DOHH2 (cell line): ENCODE data around the gene CIAO1.

Source experiments
- H3F3A ChIP-seq: fragments of 200-600 bp; sonication (generic), shearing (Covaris generic); 2 replicates; pipeline ENCODE4 v1.6.0; 2016; ENCODE audit warnings: antibody characterized with exemption, mild to moderate bottlenecking; ENCODE audit not compliant: control insufficient read depth, insufficient read depth
- H3K27ac ChIP-seq: fragments of 200-600 bp; sonication (generic); 2 replicates; pipeline ENCODE4 v1.5.1; 2014; ENCODE audit warnings: low read depth, mild to moderate bottlenecking, low read length, moderate library complexity
- H3K27me3 ChIP-seq: fragments of 200-600 bp; sonication (generic); 2 replicates; pipeline ENCODE4 v1.6.1; 2014; ENCODE audit warnings: mild to moderate bottlenecking, low read length, mixed read lengths; ENCODE audit not compliant: control insufficient read depth
- H3K36me3 ChIP-seq: fragments of 200-600 bp; sonication (generic); 2 replicates; pipeline ENCODE4 v1.6.1; 2014; ENCODE audit warnings: mild to moderate bottlenecking, low read length, moderate library complexity, mixed read lengths; ENCODE audit not compliant: control insufficient read depth
- H3K4me1 ChIP-seq: fragments of 200-600 bp; sonication (generic); 2 replicates; pipeline ENCODE4 v1.6.1; 2014; ENCODE audit warnings: mild to moderate bottlenecking, low read length, mixed read lengths; ENCODE audit not compliant: control insufficient read depth
- H3K4me2 ChIP-seq: fragments of 200-600 bp; sonication (generic); 2 replicates; pipeline ENCODE4 v1.6.0; 2014; ENCODE audit warnings: mild to moderate bottlenecking, low read length, moderate library complexity
- H3K4me3 ChIP-seq: fragments of 200-600 bp; sonication (generic); 2 replicates; pipeline ENCODE4 v1.5.1; 2014; ENCODE audit warnings: mild to moderate bottlenecking, low read length, mixed read lengths
- H3K79me2 ChIP-seq: fragments of 200-600 bp; sonication (generic); 2 replicates; pipeline ENCODE4 v1.6.1; 2014; ENCODE audit warnings: mild to moderate bottlenecking, low read length, mixed read lengths; ENCODE audit not compliant: control insufficient read depth
- H3K9me2 ChIP-seq: fragments of 200-600 bp; sonication (generic); replicated peaks from 2 replicates; pipeline ENCODE4 v1.6.1; 2014; ENCODE audit warnings: mild to moderate bottlenecking, low read length, mixed read lengths; ENCODE audit not compliant: control insufficient read depth
- H3K9me3 ChIP-seq: fragments of 200-600 bp; sonication (generic); 2 replicates; pipeline ENCODE4 v1.6.1; 2014; ENCODE audit warnings: antibody characterized with exemption, low read length, mixed read lengths; ENCODE audit not compliant: control insufficient read depth, insufficient read depth
- H4K20me1 ChIP-seq: fragments of 200-600 bp; sonication (generic); 2 replicates; pipeline ENCODE4 v1.6.0; 2014; ENCODE audit warnings: low read depth, mild to moderate bottlenecking, antibody characterized with exemption, low read length, moderate library complexity; ENCODE audit not compliant: control insufficient read depth, insufficient read depth
- CTCF ChIP-seq: fragments of 200-600 bp; sonication (generic); IDR thresholded peaks from one replicate; pipeline ENCODE4 v1.5.1; 2014; ENCODE audit warnings: antibody characterized with exemption, mild to moderate bottlenecking, low read depth, low read length; ENCODE audit not compliant: poor library complexity, severe bottlenecking
- EZH2phosphoT487 ChIP-seq: fragments of 200-600 bp; sonication (generic); IDR thresholded peaks from 2 replicates; pipeline ENCODE4 v1.6.1; 2017; ENCODE audit warnings: borderline replicate concordance, mild to moderate bottlenecking, antibody characterized with exemption, low read length, moderate library complexity, mixed read lengths

Gene CIAO1

GRCh38 chr2:96306370-96306769 is 40.3 kb downstream of the CIAO1 start:
- Histone ChIP-seq H3K27ac (peak overlapping the region; percentile 74), H3K27me3 (no peaks in the 10 kb centered on the region), H4K20me1 (0 out of 2 replicates have a peak, but pooled peaks cover 3% of the 10 kb centered on the region), H3K4me3 (peak overlapping the region; percentile 90), H3K9me2 (no peaks in the 10 kb centered on the region), H3K4me1 (peaks cover 31% of the 10 kb centered on the region), H3F3A (peaks cover 9% of the 10 kb centered on the region), H3K4me2 (peak overlapping the region; percentile 90), H3K79me2 (peaks cover 55% of the 10 kb centered on the region), H3K36me3 (peaks cover 51% of the 10 kb centered on the region), H3K9me3 (no peaks in the 10 kb centered on the region)
- TF ChIP-seq CTCF: no peak
- TF ChIP-seq EZH2phosphoT487: no peak

GRCh38 chr2:96308248-96308647 is 42.2 kb downstream of the CIAO1 start:
- no peaks in the 10 kb centered on the region for H3K9me2 ChIP-seq
- H3K9me3 ChIP-seq: no peaks in the 10 kb centered on the region
- H3K36me3 ChIP-seq: peaks cover 32% of the 10 kb centered on the region
- H4K20me1 ChIP-seq: 0 out of 2 replicates have a peak, but pooled peaks cover under 1% of the 10 kb centered on the region
- no peak overlapping the region for H3K4me3 ChIP-seq
- no peak for TF ChIP-seq EZH2phosphoT487
- no peak for TF ChIP-seq CTCF
- no peak overlapping the region for H3K4me2 ChIP-seq
- no peaks in the 10 kb centered on the region for H3K27me3 ChIP-seq
- peaks cover 36% of the 10 kb centered on the region for H3K79me2 ChIP-seq
- peaks cover 31% of the 10 kb centered on the region for H3K4me1 ChIP-seq
- H3F3A ChIP-seq: peaks cover 11% of the 10 kb centered on the region
- H3K27ac ChIP-seq: no peak overlapping the region

- H3F3A ChIP-seq: 0 out of 2 replicates have a peak, but pooled peaks cover 7% of the 10 kb centered on the region
- no peaks in the 10 kb centered on the region for H3K9me2 ChIP-seq
- no peaks in the 10 kb centered on the region for H3K27me3 ChIP-seq
- H3K4me3 ChIP-seq: no peak overlapping the region
- no peak overlapping the region for H3K27ac ChIP-seq
- no peak for TF ChIP-seq EZH2phosphoT487
- H3K9me3 ChIP-seq: no peaks in the 10 kb centered on the region
- peaks cover 27% of the 10 kb centered on the region for H3K79me2 ChIP-seq
- H3K4me2 ChIP-seq: no peak overlapping the region
- no peaks in the 10 kb centered on the region for H4K20me1 ChIP-seq
- peaks cover 39% of the 10 kb centered on the region for H3K4me1 ChIP-seq
- peaks cover 14% of the 10 kb centered on the region; the same call in 1 of the 2 replicates for H3K36me3 ChIP-seq
These were observed 49.0 kb downstream of the CIAO1 start for GRCh38 chr2:96315005-96315399.

GRCh38 chr2:96315400-96316071 is 49.5 kb downstream of the CIAO1 start:
- Histone ChIP-seq H3K36me3 (peaks cover 14% of the 10 kb centered on the region; the same call in 1 of the 2 replicates), H3K4me2 (peak overlapping the region; percentile 41), H3F3A (0 out of 2 replicates have a peak, but pooled peaks cover 7% of the 10 kb centered on the region), H3K4me3 (no peak overlapping the region), H3K79me2 (peaks cover 33% of the 10 kb centered on the region), H3K4me1 (peaks cover 45% of the 10 kb centered on the region), H4K20me1 (no peaks in the 10 kb centered on the region), H3K9me3 (no peaks in the 10 kb centered on the region), H3K9me2 (no peaks in the 10 kb centered on the region), H3K27ac (no peak overlapping the region), H3K27me3 (no peaks in the 10 kb centered on the region)
- TF ChIP-seq EZH2phosphoT487 (no peak), CTCF (no peak)
